ENCODE results near the gene WBP1L. TPM values are rescaled to one million over a fixed set of nuclear protein-coding genes. Genes with fewer than 3 reads are reported as not detected.

The WBP1L gene
- total and polyA plus RNA-seq, 2 of the 13 experiments (the other 11 are each of a cell fraction or from before 2014, with no cell fraction given), result 8.3 to 12.3 TPM

- peaks cover 47% of the 10 kb centered on the region for H3K4me1 ChIP-seq (ENCODE audit: insufficient read depth, low read length)
- peak overlapping the region; percentile 55 to 63 (median 62) for H3K4me3 ChIP-seq (replicated peaks in 1 of 3; ENCODE audit: insufficient read depth in 1 of 3, low read depth in 2 of 3, low read length in 3 of 3)
- DNase-seq (ENCODE audit: low spot score), result peak; percentile 85
- in situ Hi-C loops (cut with HindIII; ENCODE audit: extremely low pct_ligation_motif_present, low pct_unique_long_range_greater_than_20kb) (no loop called here), intact Hi-C loops (cut with micrococcal nuclease; ENCODE audit: unreplicated experiment) (loop anchor here (5.0 kb wide), 1 partner anchor 35 kb away; the partner anchor contains the start of gene WBP1L)
- peak overlapping the region; percentile 97 for H3K4me2 ChIP-seq (ENCODE audit: low read depth, low read length)
- WGBS (ENCODE audit: low lambda C conversion rate), result 1% methylated on average over 6 of the region's 9 CpGs
- H3K27me3 ChIP-seq (ENCODE audit: control insufficient read depth in 1 of 2, insufficient read depth in 2 of 2, low read length in 2 of 2), result no peaks in the 10 kb centered on the region; a peak in 1 of 5 replicates
- no peak overlapping the region for H2AFZ ChIP-seq (ENCODE audit: low read length)
- POLR2A ChIA-PET, result interaction anchor here (0.7 to 2.7 kb wide), 9 partner anchors 11 to 63 kb away, joined by 3 to 10 read pairs (median 5); partner anchors contain the start of genes ARL3, SFXN2 and WBP1L
- 0 out of 5 replicates have a peak, but pooled peaks cover 0 to 1% of the 10 kb centered on the region in 2 experiments for H3K36me3 ChIP-seq (replicated peaks in 1 of 2; ENCODE audit: control insufficient read depth in 1 of 2, insufficient read depth in 2 of 2, low read length in 2 of 2)
- H3K9ac ChIP-seq (ENCODE audit: insufficient read depth, low read depth, low read length), result peak overlapping the region; percentile 71
- H3K27ac ChIP-seq (ENCODE audit: extremely low read length, insufficient read depth, low read length), result peak overlapping the region; percentile 33
- no TSS peak for BruUV-seq (replicated peaks)
- FAIRE-seq, result peak; percentile 64
- peak; percentile 83 for ATAC-seq
- H4K20me1 ChIP-seq (ENCODE audit: insufficient read depth, low read length), result no peaks in the 10 kb centered on the region
- CTCF ChIA-PET (ENCODE audit: low intra/inter-chr PET ratio, low total read pairs), result no interaction called here
- H3K9me3 ChIP-seq (ENCODE audit: low read length), result no peaks in the 10 kb centered on the region
- no peaks in the 10 kb centered on the region for H3K79me2 ChIP-seq (ENCODE audit: insufficient read depth, low read length)
- TF ChIP-seq ZSCAN31 (CRISPR knock-in tag; IDR thresholded peaks at IDR 0.05; ENCODE audit: low read depth) (0 out of 2 replicates have a peak, but pooled peaks have one; percentile 46), ZNF263 (CRISPR knock-in tag; IDR thresholded peaks at IDR 0.05) (peak; percentile 93), ZNF839 (CRISPR knock-in tag; IDR thresholded peaks at IDR 0.05; ENCODE audit: borderline replicate concordance) (no peak), ZNF367 (CRISPR knock-in tag; IDR thresholded peaks at IDR 0.05; ENCODE audit: borderline replicate concordance) (no peak), IRF2 (CRISPR knock-in tag; IDR thresholded peaks at IDR 0.05) (no peak), SMARCE1 (IDR thresholded peaks at IDR 0.05; ENCODE audit: borderline replicate concordance) (no peak), RFX3 (CRISPR knock-in tag; IDR thresholded peaks at IDR 0.05) (no peak), SIX4 (CRISPR knock-in tag; IDR thresholded peaks at IDR 0.05) (0 out of 2 replicates have a peak, but pooled peaks have one; percentile 5), TP53 (CRISPR knock-in tag; conservative IDR thresholded peaks at IDR 0.05) (no peak), SNAPC4 (CRISPR knock-in tag; IDR thresholded peaks at IDR 0.05) (no peak), GATAD2A (CRISPR knock-in tag; IDR thresholded peaks at IDR 0.05) (0 out of 2 replicates have a peak, but pooled peaks have one; percentile 12), ZMYM3 (CRISPR knock-in tag; IDR thresholded peaks at IDR 0.05) (0 out of 2 replicates have a peak, but pooled peaks have one; percentile 17), YY1 (IDR thresholded peaks at IDR 0.05; ENCODE audit: insufficient read depth, insufficient replicate concordance, low read depth, low read length) (no peak), ZSCAN5A (CRISPR knock-in tag; IDR thresholded peaks at IDR 0.05; ENCODE audit: borderline replicate concordance) (no peak), ZBTB49 (CRISPR knock-in tag; IDR thresholded peaks at IDR 0.05; ENCODE audit: borderline replicate concordance) (no peak), ELF4 (CRISPR knock-in tag; IDR thresholded peaks at IDR 0.05; ENCODE audit: borderline replicate concordance) (no peak)
Measured at GRCh38 chr10:102776779-102777456, 33.2 kb downstream of the WBP1L start.
